GM23248 (cell line): Measurements from ENCODE around the gene EMC9.

ENCODE experiments used
- EZH2 ChIP-seq: fragments of 200-600 bp; sonication (generic); IDR thresholded peaks from 2 replicates; pipeline ENCODE4 v1.6.1; 2018; ENCODE audit warnings: antibody characterized with exemption, mild to moderate bottlenecking; ENCODE audit not compliant: insufficient read depth, poor library complexity, severe bottlenecking
- EZH2phosphoT487 ChIP-seq: fragments of 200-600 bp; sonication (generic); IDR thresholded peaks from 2 replicates; pipeline ENCODE4 v1.6.1; 2018; ENCODE audit warnings: antibody characterized with exemption, moderate library complexity, mild to moderate bottlenecking, low read depth; ENCODE audit not compliant: insufficient read depth

- no peak for TF ChIP-seq EZH2
- no peak for TF ChIP-seq EZH2phosphoT487
Observed at GRCh38 chr14:24127673-24128072, 13.7 kb downstream of the EMC9 start.
